Left lung (tissue), 10 donors: Measurements from ENCODE around the gene PPP2R2D. TPM values are rescaled to one million over a fixed set of nuclear protein-coding genes. Genes with fewer than 3 reads are reported as not detected.

Experiments
- ATAC-seq: fragments of 200-7000 bp; cut with Tn5 transposase; one replicate; pipeline ENCODE4 v1.9.1; 2020; ENCODE audit warnings: moderate library complexity
- DNase-seq, 4 donors: peaks; one replicate each; pipeline ENCODE4 v3.0.0-alpha.2; 2013 to 2020
- H3K27ac ChIP-seq, 2 donors: fragments of 200-600 bp; sonication (generic) in 1 of 2; one replicate each; pipeline versions ENCODE4 v1.5.0 to v1.8.0; 2020 to 2021
- H3K27me3 ChIP-seq, 2 donors: fragments of 200-600 bp; sonication (generic) in 1 of 2; one replicate each; pipeline versions ENCODE4 v1.5.0 to v1.8.0; 2020 to 2021
- H3K36me3 ChIP-seq, 2 donors: fragments of 200-600 bp; sonication (generic) in 1 of 2; one replicate each; pipeline versions ENCODE4 v1.5.0 to v1.8.0; 2020 to 2021
- H3K4me1 ChIP-seq, 2 donors: fragments of 200-600 bp; one replicate each; pipeline ENCODE4 v1.8.0; 2021
- H3K4me3 ChIP-seq, 2 donors: fragments of 200-600 bp; sonication (generic) in 1 of 2; one replicate each; pipeline versions ENCODE4 v1.5.0 to v1.8.0; 2020 to 2021; ENCODE audit warnings: mild to moderate bottlenecking in 1 of 2
- H3K9me3 ChIP-seq, 2 donors: fragments of 200-600 bp; sonication (generic) in 1 of 2; one replicate each; pipeline versions ENCODE4 v1.5.0 to v1.8.0; 2020 to 2021
- intact Hi-C, 2 donors: fragments of 100-400 bp; cut with DNase I; formaldehyde crosslinking; loops; one replicate each; pipeline versions ENCODE4 v1.11.2 to v1.14.2; 2022
- polyA plus RNA-seq, 6 donors: library from polyadenylated mRNA; unstranded; fragments of 120-200 nt; gene quantifications; one replicate each; pipeline ENCODE4 v1.2.1, GENCODE V29; 2013; ENCODE audit not compliant: insufficient read length in 6 of 6
- total RNA-seq, 2 donors: library from RNA; stranded (reverse); fragmentation: NEBNext Ultra II Directional; extraction: Animal tissue kit (Norgen Biotek cat#: 25700); gene quantifications; one replicate each; pipeline ENCODE4 v1.2.1, GENCODE V29; 2021
- TF ChIP-seq, protein P1 (sequence below), 2 donors: fragments of 200-600 bp; sonication (generic) in 1 of 2; IDR thresholded peaks; one replicate each; pipeline versions ENCODE4 v1.5.0 to v1.8.0; 2021; ENCODE audit warnings: antibody characterized with exemption in 2 of 2
- donor health status: DM: no; HTN: yes; CAD: no.
- donor health status: DM: no; HTN: no; CAD: no.

PPP2R2D gene
- total and polyA plus RNA-seq, 8 donors, result 22.7 to 42.4 (median 35.8) TPM

DNA sequence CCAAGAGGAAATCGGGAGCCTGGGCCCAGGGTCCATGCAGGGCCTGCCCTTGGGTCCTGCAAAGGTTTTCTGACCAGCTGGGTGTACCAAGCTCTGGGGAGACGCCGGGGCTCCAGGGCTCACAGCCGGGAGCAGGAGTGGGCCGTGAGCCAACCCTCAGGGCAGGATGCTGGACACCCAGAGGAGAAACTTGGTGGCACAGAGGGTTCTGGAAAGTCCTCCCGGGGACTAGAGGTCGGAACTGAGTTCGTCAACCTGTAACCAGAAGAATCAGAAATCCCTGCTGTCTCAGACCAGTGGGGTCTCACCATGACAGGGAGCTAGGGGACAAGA is 29.2 kb upstream of the PPP2R2D start:
- H3K27me3 ChIP-seq, result peaks cover 3 to 74% of the 10 kb centered on the region in 2 donors
- no peak overlapping the region for H3K27ac ChIP-seq
- intact Hi-C loops, result no loop called here
- no peaks in the 10 kb centered on the region for H3K9me3 ChIP-seq
- H3K4me1 ChIP-seq, result no peaks in the 10 kb centered on the region
- DNase-seq (no peak), ATAC-seq (no peak)
- H3K36me3 ChIP-seq, result no peaks in the 10 kb centered on the region
- TF ChIP-seq, protein P1, sequence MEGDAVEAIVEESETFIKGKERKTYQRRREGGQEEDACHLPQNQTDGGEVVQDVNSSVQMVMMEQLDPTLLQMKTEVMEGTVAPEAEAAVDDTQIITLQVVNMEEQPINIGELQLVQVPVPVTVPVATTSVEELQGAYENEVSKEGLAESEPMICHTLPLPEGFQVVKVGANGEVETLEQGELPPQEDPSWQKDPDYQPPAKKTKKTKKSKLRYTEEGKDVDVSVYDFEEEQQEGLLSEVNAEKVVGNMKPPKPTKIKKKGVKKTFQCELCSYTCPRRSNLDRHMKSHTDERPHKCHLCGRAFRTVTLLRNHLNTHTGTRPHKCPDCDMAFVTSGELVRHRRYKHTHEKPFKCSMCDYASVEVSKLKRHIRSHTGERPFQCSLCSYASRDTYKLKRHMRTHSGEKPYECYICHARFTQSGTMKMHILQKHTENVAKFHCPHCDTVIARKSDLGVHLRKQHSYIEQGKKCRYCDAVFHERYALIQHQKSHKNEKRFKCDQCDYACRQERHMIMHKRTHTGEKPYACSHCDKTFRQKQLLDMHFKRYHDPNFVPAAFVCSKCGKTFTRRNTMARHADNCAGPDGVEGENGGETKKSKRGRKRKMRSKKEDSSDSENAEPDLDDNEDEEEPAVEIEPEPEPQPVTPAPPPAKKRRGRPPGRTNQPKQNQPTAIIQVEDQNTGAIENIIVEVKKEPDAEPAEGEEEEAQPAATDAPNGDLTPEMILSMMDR (IDR thresholded peaks at IDR 0.05), result no peak
- no peak overlapping the region for H3K4me3 ChIP-seq

DNA sequence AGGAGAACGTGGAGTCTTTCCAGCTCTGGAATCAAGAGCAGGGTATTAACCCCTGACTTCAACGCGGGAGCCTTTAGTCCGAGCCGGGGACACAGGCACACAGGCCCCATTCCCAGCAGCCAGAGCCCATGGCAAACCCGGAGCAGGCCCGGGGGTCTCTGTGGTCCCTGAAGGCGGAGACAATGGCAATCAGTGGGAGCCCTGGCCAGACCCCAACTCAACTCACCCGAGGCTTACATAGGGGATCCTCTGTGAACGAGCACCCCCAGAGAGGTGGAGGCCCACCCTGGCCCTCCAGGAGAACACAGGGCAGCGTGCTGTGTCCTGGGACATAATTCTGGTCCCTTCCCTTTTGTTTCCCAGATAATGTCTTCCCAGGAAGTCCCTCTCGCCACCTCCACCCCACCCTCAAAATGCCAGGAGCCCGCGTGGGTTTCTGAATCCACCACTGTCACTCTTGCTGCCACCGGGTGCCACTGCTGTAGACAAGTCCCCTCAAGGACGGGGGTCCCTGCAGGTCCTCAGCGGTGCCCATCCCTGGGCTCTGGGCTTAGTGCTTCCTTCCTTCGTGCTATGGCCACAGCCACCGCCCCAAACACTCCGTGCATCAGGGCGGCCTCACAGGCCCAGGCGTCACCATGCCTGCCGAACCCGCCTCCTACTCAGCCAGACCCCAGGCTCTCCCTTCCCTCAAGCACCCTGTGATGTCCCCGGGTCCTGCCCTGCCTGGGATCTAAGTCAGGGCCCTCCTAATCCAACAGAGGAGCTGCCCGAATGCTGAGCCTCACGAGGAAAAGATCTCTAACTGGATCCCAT is 28.6 kb upstream of the PPP2R2D start:
- DNase-seq, result no peak
- no peaks in the 10 kb centered on the region for H3K36me3 ChIP-seq
- intact Hi-C loops, result no loop called here
- H3K27ac ChIP-seq, result no peak overlapping the region
- no peaks in the 10 kb centered on the region for H3K9me3 ChIP-seq
- TF ChIP-seq, protein P1 (IDR thresholded peaks at IDR 0.05), result no peak
- peaks cover 3 to 73% of the 10 kb centered on the region in 2 donors for H3K27me3 ChIP-seq
- no peaks in the 10 kb centered on the region for H3K4me1 ChIP-seq
- no peak for ATAC-seq
- no peak overlapping the region for H3K4me3 ChIP-seq

DNA sequence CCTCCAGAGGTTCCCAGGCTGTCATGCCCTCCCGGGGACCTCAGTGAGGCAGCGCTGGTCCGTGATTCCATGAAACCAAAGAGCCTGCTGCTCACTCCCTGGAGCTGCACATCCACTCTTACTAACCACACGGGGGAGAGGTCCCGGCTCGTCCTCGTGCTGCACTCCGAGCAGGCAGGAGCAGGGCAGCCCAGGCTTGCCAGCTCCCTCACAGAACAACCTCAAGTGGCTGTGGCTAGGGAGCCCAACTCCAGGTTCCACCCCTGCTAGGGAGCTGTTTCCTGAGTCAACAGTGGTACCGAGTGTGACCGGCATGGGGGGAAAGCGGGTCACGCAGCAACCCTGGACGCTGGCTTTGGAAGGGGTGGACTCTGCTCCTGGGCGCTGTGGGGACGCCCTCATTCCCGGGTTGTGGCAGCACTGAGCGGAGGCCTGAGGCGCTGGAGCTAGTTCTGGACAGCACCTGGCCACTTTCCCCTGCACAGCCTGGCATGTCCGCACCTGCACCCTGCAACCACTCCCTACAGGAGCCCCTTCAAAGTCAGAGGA is 27.9 kb upstream of the PPP2R2D start:
- Histone ChIP-seq H3K36me3 (no peaks in the 10 kb centered on the region), H3K4me1 (no peaks in the 10 kb centered on the region), H3K27ac (no peak overlapping the region), H3K4me3 (no peak overlapping the region), H3K27me3 (peaks cover 3 to 68% of the 10 kb centered on the region in 2 donors), H3K9me3 (no peaks in the 10 kb centered on the region)
- TF ChIP-seq, protein P1 (IDR thresholded peaks at IDR 0.05), result no peak
- intact Hi-C loops, result no loop called here
- no peak for DNase-seq
- ATAC-seq, result no peak

DNA sequence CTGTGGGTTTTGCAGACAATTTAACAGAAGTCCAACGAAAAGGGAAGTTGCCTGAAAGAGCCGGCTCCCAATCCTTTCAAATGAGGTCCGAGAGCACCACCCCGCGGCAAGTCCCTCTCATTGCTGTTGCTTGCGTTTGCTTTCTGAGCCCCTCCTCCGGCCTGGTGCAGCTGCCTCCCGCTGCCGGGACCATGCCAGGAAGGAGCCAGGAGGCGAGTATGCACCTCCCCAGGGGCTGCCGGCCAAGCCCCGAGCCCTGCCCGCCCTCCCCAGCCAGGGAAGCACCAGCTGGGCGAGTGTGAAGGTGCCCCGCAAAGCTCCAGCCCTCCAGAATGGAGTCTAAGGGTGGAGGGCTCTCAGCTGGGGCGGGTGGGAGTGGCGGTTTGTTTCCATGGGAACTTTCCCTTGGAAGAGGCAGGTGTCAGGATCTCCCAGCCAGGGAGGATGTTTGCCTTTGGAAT is 25.8 kb upstream of the PPP2R2D start:
- TF ChIP-seq, protein P1 (IDR thresholded peaks at IDR 0.05), result peak; percentile 54 to 72
- peak; percentile 93 for ATAC-seq

DNA sequence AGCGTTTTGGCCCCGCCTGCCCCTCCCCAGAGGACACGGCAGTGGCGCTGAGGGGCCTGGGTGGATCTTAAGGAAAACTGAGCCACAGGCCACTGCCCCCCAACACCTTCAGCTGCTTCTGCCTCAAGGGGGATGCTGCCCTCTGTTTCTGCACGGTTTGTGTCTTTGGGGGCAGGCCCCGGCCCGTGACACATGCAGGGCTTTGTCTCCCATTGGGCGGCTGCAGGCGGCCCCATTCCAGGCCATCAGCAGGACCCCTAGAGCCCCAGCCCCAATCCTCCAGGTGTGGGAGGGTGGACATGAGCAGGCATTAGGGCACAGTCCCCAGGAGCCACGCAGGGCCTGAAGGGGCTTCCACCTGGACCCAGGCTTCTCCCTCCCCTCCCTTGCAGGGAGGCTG is 25.3 kb upstream of the PPP2R2D start:
- H3K27ac ChIP-seq, result no peak overlapping the region
- no peaks in the 10 kb centered on the region for H3K36me3 ChIP-seq
- H3K9me3 ChIP-seq, result no peaks in the 10 kb centered on the region
- intact Hi-C loops, result no loop called here
- no peak overlapping the region for H3K4me3 ChIP-seq
- no peak for DNase-seq
- TF ChIP-seq, protein P1 (IDR thresholded peaks at IDR 0.05), result no peak
- no peak for ATAC-seq
- no peaks in the 10 kb centered on the region for H3K4me1 ChIP-seq
- H3K27me3 ChIP-seq, result peaks cover 3 to 80% of the 10 kb centered on the region in 2 donors

More for the DNA sequence above, 25.8 kb upstream of the PPP2R2D start:
- Histone ChIP-seq H3K4me3 (no peak overlapping the region), H3K27me3 (peaks cover 3 to 84% of the 10 kb centered on the region in 2 donors), H3K9me3 (no peaks in the 10 kb centered on the region), H3K27ac (no peak overlapping the region), H3K4me1 (no peaks in the 10 kb centered on the region), H3K36me3 (no peaks in the 10 kb centered on the region)
- intact Hi-C loops, result no loop called here
- DNase-seq, result peak; percentile 49 to 84 (median 69)
